Activated CD8-positive, alpha-beta memory T cell treated with anti-CD3 and anti-CD28 coated beads for 24 hours (primary cell): ENCODE data around the gene LSM10.

Experiments
- DNase-seq: peaks from one replicate; pipeline ENCODE4 v3.0.0-alpha.2; 2020

Gene LSM10

GRCh38 chr1:36406440-36406839 is 8.7 kb upstream of the LSM10 start:
- no peak for DNase-seq

- no peak for DNase-seq
These were observed 4.8 kb upstream of the LSM10 start for GRCh38 chr1:36402504-36402890.

GRCh38 chr1:36401602-36402503 is 4.1 kb upstream of the LSM10 start:
- DNase-seq, result no peak

GRCh38 chr1:36400825-36401601 is 3.3 kb upstream of the LSM10 start:
- DNase-seq, result peak; percentile 74

GRCh38 chr1:36400514-36400824 is 2.8 kb upstream of the LSM10 start:
- DNase-seq, result no peak

- no peak for DNase-seq
These were observed 766 bp upstream of the LSM10 start for GRCh38 chr1:36398370-36398977.

- DNase-seq, result no peak
These were observed 678 bp downstream of the LSM10 start for GRCh38 chr1:36397083-36397377.

GRCh38 chr1:36396359-36396758 is 1.3 kb downstream of the LSM10 start:
- DNase-seq, result no peak

- no peak for DNase-seq
These were observed 4.0 kb downstream of the LSM10 start for GRCh38 chr1:36393686-36394085.

- DNase-seq, result no peak
These were observed 4.9 kb downstream of the LSM10 start for GRCh38 chr1:36392836-36393235.

- no peak for DNase-seq
These were observed 6.4 kb downstream of the LSM10 start for GRCh38 chr1:36391271-36391670.

- DNase-seq, result no peak
These were observed 7.3 kb downstream of the LSM10 start for GRCh38 chr1:36390411-36390810.

- no peak for DNase-seq
These were observed 7.7 kb downstream of the LSM10 start for GRCh38 chr1:36389999-36390398.

GRCh38 chr1:36389261-36389660 is 8.4 kb downstream of the LSM10 start:
- DNase-seq, result no peak

- DNase-seq, result no peak
These were observed 10.4 kb downstream of the LSM10 start for GRCh38 chr1:36387141-36387949.

- DNase-seq, result peak; percentile 92
These were observed 11.2 kb downstream of the LSM10 start for GRCh38 chr1:36386265-36387140.

GRCh38 chr1:36385410-36386264 is 12.1 kb downstream of the LSM10 start, which contains the start of gene STK40:
TSS of gene STK40 (minus strand) at chr1:36385924. CDS start at chr1:36361332, 24,592 bp downstream.
- peak; percentile 98 for DNase-seq

- DNase-seq, result peak; percentile 68
These were observed 12.9 kb downstream of the LSM10 start for GRCh38 chr1:36384542-36385409.

GRCh38 chr1:36383240-36383639 is 14.5 kb downstream of the LSM10 start:
- no peak for DNase-seq

- no peak for DNase-seq
These were observed 15.0 kb downstream of the LSM10 start for GRCh38 chr1:36382669-36383068.
